TTC549 (cell line): ENCODE data around the gene MSH3.
"Not testable (repeated sequence)": the region's sequence is repeated elsewhere in the genome, so short reads cannot be mapped to it uniquely, and the experiment has no call there.

ENCODE experiments used
- FAIRE-seq: peaks from 2 replicates; lab custom pipeline; 2012; peaks lifted over from hg19 to GRCh38; lab: Jason Lieb, UNC

The MSH3 gene

GRCh38 chr5:80860924-80861613, 206.6 kb downstream of the MSH3 start:
- no peak for FAIRE-seq

GRCh38 chr5:80863708-80864107, 209.3 kb downstream of the MSH3 start:
- no peak for FAIRE-seq

- no peak for FAIRE-seq
Measured at GRCh38 chr5:80864109-80864508, 209.7 kb downstream of the MSH3 start.

GRCh38 chr5:80864706-80865435, 210.4 kb downstream of the MSH3 start:
- FAIRE-seq, result no peak

DNA sequence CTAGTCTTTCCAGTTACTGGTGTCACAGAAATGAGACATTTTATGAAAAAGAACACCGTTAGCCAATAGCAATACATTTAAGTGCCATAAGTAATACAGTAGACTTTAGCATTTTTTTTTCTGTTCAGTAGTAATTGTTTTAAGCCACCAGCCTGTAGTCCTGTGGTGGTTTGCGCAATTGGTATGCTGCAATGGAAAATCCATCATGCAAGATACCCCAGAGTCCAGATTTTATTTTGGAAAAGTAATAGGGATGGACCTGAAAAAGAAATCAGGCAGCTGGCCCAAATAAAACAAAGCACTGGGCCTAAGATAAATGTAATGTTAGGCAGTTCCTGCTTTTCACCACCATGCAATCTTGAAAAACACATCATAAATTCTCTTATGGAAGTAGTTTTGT, 211.1 kb downstream of the MSH3 start:
- no peak for FAIRE-seq

DNA sequence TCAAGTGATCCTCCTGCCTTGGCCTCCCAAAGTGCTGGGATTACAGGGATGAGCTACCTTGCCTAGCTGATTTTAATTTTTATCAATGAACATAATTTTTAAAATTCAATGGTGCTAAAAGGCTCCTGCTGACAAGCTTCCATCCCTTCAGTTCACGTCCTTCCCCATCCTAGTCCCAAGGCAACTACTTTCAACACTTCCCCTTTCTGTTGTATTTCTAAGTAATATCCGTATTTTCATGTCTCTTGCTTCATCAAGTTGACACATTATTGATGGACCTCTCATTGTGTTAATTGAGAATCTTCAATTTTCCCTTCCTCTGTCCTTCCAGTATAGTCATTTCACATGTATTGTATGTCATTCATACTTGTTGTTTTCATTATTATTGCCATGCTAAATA, 211.9 kb downstream of the MSH3 start:
- no peak for FAIRE-seq

- FAIRE-seq, result no peak
Measured at GRCh38 chr5:80867233-80867632, 212.8 kb downstream of the MSH3 start.

DNA sequence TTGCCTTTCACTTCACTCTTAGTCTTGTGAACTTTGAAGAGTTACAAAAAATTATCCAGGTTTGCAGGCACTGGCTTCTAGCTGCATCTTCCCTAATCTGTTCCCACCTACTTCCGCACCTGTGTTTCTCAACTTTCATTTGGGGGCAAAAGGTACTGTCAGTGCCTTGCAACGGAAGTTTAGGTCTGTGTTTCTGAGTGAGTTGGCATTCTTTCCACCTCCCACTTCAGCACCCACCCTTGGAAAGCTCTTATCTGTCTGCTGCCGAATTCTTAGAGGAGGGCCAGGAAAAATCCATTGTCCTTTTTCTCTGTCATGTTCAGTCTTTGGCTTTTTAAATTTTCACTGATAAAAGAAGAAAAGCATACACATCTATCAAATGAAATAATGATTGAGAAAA, 216.0 kb downstream of the MSH3 start:
- FAIRE-seq, result no peak

- no peak for FAIRE-seq
Measured at GRCh38 chr5:80871541-80871961, 217.1 kb downstream of the MSH3 start.

DNA sequence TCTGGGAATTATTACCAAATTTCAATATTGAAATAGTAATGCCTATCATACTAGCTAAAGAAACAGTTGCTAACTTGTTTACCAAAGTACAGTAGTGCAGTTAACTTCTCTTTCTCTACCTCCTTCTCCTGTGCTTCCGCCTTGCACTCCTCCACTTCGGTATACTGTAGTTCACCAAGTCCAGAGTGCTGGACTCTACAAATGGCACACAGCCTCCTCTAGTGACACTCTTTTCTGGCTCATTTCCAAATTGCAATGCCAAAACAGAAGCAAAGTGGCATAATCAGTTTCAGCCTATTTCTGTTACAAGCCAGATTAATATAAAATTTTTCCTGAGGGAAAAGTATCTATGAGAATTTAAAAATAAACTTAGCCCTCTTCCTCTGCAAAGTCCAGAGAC, 219.7 kb downstream of the MSH3 start:
- no peak for FAIRE-seq

- no peak for FAIRE-seq
Measured at GRCh38 chr5:80877592-80877991, 223.1 kb downstream of the MSH3 start.

DNA sequence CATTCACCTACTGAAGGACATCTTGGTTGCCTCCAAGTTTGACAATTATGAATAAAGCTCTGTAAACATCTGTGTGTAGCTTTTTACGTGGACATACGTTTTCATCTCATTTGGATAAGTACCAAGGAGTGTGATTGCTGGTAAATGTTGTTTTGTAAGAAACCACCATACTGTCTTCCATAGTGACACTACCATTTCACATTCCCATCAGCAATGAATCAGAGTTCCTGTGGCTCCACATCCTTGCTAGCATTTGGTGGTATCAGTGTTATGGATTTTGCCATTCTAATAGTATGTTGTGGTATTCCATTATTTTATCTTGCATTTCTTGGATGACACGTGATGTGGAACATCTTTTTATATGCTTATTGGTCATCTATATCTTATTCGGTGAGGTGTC, 227.3 kb downstream of the MSH3 start:
- no peak for FAIRE-seq

- FAIRE-seq, result not testable (repeated sequence)
Measured at GRCh38 chr5:80883390-80883789, 228.9 kb downstream of the MSH3 start.

DNA sequence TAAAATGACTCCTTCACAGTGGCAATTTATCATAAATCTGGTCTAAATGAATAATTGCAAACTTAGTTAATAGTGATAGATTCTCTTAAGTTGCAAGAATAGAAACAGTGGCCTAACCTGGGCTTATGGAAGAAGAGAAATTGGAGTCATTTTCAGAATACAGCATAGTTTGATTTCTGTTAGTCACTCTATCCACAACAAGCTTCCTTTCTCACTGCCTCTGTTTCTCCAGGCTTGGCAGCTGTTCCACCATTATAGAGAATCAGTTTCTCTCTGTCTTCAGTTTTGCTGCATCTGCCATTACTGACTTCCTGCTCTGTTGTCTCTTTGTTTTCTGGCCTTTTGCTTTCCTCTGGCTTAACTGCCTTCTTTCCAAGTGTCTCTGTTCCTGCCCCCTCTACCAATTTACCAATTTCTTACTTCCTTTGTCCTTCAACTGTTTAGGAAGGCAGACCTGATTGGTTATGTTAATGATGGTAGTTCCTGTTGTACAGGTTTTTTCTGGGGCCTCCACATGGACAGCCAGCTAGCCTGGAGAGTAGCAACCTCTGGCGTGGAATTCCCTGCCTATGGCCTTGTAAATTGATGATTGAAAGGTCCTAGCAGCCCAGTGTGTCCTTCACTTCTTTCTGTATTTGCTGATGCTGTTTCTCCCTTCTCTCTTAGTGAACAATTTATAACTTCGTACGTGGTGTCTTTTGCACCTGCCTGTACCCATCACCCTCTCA, 229.8 kb downstream of the MSH3 start:
- no peak for FAIRE-seq

DNA sequence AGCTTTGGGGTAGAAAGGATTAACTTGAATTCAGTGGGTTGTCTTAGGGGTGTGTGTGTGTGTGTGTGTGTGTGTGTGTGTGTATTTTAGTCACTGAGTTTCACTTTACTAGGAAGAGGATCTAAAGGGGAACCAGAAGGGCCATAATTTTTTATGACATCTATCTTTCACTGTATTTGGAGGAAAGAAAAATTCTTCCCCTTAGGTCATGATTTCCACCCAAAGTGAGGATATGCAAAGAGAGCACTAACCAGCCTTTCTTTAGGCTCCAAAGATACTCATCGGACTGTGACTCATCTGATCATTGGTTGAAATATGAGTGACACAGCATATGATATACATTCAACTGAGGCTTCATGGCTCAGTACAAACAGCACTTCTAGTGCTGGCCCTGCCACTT, 230.5 kb downstream of the MSH3 start:
- no peak for FAIRE-seq

DNA sequence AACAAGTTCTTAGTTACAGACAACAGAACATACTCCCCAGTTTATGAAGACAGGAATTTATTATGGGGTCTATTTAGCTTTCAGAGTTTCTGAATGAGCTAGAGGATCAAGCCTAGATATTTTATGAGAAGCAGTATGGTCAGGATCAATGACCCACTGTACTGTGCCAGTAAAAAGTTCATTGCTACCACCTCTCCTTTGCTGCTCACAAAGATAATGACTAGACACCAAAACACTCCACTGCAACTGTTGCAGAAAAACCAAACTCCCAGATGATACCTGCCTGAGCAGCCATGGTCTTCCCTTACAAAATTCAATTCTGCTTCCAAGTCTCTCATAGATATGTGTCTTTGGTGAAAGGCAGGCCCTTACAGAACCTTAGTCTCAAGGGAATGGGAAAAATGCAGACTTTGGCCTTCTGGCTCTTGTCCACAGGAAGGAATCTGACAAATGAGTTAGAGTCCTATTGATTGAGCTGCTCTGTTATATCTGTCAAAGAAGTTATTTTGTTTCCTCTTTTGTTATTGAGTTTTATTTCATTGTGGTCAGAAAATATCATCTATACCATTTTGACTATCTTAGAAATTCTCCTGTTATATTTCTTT, 231.0 kb downstream of the MSH3 start:
- FAIRE-seq, result no peak

GRCh38 chr5:80894083-80894482, 239.6 kb downstream of the MSH3 start:
- FAIRE-seq, result no peak

GRCh38 chr5:80895523-80895922, 241.1 kb downstream of the MSH3 start:
- FAIRE-seq, result no peak

DNA sequence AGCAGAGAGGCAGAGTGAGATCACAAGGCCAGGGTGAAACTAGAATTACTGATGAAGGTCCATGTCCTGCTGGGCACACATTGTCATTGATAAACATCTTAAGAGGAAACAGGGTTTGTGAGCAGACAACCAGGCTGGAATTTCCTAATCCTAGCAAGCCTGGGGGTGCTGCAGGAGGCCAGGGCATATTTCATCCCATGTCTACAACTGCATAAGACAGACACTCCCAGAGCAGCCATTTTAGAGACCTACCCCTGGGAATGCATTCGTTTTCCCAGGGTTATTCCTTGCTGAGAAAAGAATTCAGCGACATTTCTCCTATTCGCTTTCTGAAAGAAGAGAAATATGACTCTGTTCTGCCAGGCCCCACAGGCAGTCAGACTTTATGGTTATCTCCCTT, 248.2 kb downstream of the MSH3 start:
- FAIRE-seq, result not testable (repeated sequence)

DNA sequence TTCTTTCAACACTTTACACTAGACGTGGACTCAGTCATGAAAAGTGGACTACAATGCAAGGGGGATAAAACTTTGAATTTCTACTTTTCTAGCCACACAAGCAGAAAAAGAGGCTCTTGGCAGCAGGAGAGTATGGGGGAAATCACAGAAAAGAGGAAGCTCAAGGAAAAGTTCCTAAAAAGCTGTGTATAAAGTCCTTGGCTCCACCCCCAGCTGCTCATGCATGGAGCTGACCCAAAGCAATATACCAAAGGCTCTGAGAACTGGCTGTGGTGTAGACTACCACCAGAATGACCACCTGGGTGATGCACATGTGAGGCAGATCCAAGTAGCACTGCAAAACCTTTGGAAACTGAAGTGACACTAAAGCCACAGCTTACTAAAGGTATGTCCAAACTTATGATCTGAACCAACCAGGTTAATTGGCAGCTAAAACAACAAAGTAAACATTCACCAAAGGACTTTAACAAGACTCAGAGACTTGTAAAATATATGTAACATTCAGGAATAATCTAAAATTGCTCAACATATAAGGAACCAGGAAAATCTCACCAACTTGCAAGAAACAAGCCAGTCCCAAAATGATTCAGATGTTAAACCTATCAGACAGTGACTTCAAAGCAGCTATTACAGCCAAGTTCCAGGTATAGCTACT, 250.2 kb downstream of the MSH3 start:
- FAIRE-seq, result no peak

DNA sequence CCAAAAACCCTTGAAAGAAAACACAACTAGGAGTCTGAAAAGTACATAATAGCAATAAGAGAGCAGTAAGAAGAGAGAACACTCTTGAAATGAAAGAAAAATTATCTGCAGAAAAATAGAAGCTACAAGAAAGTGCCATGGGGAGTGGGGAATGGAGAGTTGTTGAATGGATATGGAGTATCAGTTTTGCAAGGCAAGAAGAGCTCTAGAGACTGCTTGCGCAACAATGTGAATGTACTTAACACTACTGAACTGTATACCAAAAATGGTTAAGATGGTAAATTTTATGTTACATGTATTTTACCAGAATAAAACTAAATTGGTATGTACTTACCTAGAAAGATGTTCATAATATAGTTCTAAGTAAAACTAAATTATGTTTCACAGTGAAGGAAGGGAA, 251.0 kb downstream of the MSH3 start:
- FAIRE-seq, result no peak

DNA sequence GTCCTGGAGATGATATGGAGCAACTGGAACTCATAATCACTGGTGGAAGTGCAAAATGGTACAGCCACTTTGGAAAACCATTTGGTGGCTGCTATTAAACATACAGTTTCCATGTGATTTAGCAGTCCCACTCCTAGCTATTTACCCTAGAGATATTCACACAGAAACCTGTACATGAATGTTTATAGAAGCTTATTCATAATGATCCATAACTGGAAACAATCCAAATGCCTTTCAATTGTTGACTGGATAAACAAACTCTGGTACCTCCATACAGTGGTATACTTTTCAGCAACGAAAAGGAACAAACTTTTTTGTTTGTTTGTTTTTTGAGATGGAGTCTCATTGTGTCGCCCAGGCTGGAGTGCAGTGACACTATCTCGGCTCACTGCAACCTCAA, 258.0 kb downstream of the MSH3 start:
- FAIRE-seq, result no peak
